Endothelial cell of umbilical vein (primary cell): ENCODE measurements around the gene CAMK2N1.

Experiments used
- EZH2 ChIP-seq: IDR thresholded peaks from 2 replicates; pipeline ENCODE4 v1.6.1; 2012; ENCODE audit warnings: borderline replicate concordance, low read depth, mild to moderate bottlenecking, moderate library complexity, low read length, inconsistent platforms; ENCODE audit not compliant: severe bottlenecking
- POLR2AphosphoS5 ChIP-seq: IDR thresholded peaks from 2 replicates; pipeline ENCODE4 v1.6.1; 2012; ENCODE audit warnings: low read depth, mild to moderate bottlenecking, control low read depth, low read length, moderate library complexity; ENCODE audit not compliant: insufficient read depth
- TF ChIP-seq, protein P1 (sequence below), 2 donors: IDR thresholded peaks; 1 replicate in 1 of 2; 2 replicates in 1 of 2; pipeline ENCODE4 v1.5.1; 2011; ENCODE audit warnings: low read length in 2 of 2, mild to moderate bottlenecking in 2 of 2, moderate library complexity in 2 of 2, control low read depth in 1 of 2, inconsistent platforms in 1 of 2, low read depth in 1 of 2; ENCODE audit not compliant: insufficient read depth in 1 of 2; ENCODE audit errors: extremely low read depth in 1 of 2
- TF ChIP-seq, protein P2 (sequence below): IDR thresholded peaks from 2 replicates; pipeline ENCODE4 v1.6.1; 2011; ENCODE audit not compliant: insufficient read depth, insufficient read length

DNA sequence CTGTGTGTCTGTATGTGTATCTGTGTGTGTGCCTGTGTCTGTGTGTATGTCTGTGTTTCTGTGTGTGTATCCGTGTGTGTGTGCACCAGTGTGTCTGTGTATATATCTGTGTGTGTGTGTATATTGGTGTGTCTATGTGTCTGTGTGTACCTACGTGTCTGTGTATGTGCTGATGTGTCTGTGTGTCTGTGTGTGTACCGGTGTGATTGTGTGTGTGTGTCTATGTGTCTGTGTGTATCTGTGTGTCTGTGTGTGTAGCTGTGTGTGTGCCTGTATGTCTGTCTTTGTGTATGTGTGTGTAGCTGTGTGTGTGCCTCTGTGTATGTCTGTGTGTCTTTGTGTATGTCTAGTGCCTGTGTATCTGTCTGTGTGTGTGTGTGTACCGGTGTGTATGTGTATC lies 32.0 kb downstream of the CAMK2N1 start:
- TF ChIP-seq, protein P1, sequence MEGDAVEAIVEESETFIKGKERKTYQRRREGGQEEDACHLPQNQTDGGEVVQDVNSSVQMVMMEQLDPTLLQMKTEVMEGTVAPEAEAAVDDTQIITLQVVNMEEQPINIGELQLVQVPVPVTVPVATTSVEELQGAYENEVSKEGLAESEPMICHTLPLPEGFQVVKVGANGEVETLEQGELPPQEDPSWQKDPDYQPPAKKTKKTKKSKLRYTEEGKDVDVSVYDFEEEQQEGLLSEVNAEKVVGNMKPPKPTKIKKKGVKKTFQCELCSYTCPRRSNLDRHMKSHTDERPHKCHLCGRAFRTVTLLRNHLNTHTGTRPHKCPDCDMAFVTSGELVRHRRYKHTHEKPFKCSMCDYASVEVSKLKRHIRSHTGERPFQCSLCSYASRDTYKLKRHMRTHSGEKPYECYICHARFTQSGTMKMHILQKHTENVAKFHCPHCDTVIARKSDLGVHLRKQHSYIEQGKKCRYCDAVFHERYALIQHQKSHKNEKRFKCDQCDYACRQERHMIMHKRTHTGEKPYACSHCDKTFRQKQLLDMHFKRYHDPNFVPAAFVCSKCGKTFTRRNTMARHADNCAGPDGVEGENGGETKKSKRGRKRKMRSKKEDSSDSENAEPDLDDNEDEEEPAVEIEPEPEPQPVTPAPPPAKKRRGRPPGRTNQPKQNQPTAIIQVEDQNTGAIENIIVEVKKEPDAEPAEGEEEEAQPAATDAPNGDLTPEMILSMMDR (IDR thresholded peaks at IDR 0.05; ENCODE audit: extremely low read depth in 1 of 2, insufficient read depth in 1 of 2, low read depth in 1 of 2, low read length in 2 of 2), result no peak
- TF ChIP-seq, protein P2, sequence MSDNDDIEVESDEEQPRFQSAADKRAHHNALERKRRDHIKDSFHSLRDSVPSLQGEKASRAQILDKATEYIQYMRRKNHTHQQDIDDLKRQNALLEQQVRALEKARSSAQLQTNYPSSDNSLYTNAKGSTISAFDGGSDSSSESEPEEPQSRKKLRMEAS, result no peak
- TF ChIP-seq POLR2AphosphoS5 (no peak), EZH2 (no peak)
